GM21381 (cell line): ENCODE results near the gene TEFM.
"Not testable (repeated sequence)": the region's sequence is repeated elsewhere in the genome, so short reads cannot be mapped to it uniquely, and the experiment has no call there.

Source experiments
- ATAC-seq: cut with Tn5 transposase; IDR thresholded peaks from one replicate; pipeline ENCODE4 v1.9.1; 2021; ENCODE audit warnings: mild to moderate bottlenecking, moderate library complexity; ENCODE audit not compliant: unreplicated experiment

Gene TEFM

GRCh38 chr17:30906101-30906911 lies at the start of gene TEFM:
Gene TEFM, minus strand, starts transcription at chr17:30906238. Its CDS starts 40 bp downstream, at chr17:30906198.
- peak; percentile 94 for ATAC-seq

DNA sequence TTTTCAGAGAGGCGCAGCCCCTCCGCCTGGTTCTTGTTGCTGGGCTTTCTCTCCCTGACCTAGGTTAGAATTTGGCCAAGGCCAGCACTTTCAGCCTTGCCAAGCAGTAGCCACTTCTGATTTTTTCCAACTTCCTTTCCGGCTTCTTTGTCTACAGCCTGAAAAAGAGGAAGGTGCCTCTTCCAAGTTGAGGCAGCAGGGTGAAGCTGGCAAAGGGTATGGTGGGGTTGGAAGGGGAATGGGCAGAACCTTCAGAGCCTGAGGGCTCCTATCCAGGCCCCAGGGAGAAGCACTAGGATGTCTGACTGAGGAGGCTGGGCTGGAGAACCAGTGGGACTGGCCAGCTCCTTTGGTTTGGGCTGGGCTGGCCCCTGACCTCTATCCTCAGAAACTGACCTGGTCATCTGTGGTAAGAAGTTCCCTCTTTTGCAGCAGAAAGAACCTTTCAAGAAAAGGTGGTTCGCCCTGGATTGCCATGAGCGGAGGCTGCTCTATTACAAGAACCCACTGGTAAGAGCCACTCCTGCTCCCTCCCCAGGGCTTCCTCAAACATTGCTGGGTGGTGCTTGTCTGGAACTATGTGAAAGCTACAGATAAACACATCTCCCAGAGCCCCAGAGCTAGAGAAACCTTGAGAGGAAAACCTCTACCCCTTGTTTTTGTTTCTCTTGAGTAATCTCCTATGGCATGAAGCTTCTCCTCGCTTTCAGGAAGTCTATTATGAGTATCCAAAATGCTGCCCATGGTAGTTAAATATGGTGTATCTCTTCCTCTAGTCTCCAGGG lies 48.2 kb upstream of the TEFM start:
- no peak for ATAC-seq

- ATAC-seq, result no peak
Observed at GRCh38 chr17:30952638-30953393, 46.8 kb upstream of the TEFM start.

GRCh38 chr17:30950669-30951399 lies 44.8 kb upstream of the TEFM start:
- no peak for ATAC-seq

DNA sequence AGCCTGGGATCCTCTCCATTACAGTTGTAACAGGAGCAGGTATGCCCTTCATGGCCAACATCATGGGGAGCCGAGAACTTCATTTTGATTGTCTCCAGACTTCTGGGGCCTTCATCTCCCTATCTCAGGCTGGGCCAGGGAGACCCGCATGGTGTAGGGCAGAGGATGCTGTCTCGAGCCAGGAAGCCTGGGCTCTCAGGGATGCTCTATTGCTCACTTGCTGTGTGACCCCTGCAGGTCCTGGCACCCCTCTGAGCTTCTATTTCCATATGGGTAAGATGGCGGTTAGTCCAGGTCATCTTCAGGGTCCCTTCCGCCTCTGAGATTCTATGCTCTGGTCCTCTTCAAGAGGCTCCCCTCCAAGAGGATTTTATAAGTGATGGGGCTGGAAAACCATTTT lies 44.2 kb upstream of the TEFM start:
- no peak for ATAC-seq

GRCh38 chr17:30947796-30948195 lies 41.8 kb upstream of the TEFM start:
- no peak for ATAC-seq

- no peak for ATAC-seq
Observed at GRCh38 chr17:30942308-30943079, 36.5 kb upstream of the TEFM start.

GRCh38 chr17:30939051-30939689 lies 33.1 kb upstream of the TEFM start:
- no peak for ATAC-seq

- ATAC-seq, result no peak
Observed at GRCh38 chr17:30933966-30934365, 27.9 kb upstream of the TEFM start.

DNA sequence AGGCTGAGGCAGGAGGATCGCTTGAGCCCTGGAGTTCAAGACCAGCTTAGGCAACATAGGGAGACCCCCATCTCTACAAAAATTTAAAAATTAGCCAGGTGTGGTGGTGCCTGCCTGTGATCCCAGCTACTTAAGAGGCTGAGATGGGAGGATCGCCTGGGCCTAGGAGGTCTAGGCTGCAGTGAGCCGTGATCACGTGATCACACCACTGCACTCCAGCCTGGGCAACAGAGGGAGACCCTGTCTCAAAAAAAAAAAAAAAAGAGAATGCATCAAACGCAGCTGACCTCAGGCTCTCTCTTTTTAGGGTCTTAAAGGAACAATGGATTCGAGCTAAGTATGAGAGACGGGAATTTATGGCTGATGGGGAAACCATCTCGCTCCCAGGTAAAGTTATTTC lies 25.5 kb upstream of the TEFM start:
- not testable (repeated sequence) for ATAC-seq

DNA sequence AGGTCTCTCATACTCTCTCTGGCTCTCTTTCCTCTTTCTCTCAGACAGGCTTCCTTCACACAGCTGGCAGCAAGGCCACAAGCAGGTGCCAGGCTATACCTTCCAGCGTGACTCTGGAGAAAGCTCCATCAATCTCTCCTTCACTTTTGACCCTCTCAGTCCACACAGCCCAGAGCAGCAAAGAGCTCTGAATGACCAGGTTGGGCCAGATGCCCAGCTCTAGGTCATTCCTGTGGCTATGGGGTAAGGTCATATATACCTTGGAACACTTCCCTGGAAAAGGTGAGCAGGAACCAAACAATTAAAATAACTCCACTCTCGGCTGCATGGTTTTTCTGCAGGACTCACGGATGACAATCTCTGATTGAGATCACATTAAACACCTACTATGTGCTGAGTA lies 24.5 kb upstream of the TEFM start:
- no peak for ATAC-seq

DNA sequence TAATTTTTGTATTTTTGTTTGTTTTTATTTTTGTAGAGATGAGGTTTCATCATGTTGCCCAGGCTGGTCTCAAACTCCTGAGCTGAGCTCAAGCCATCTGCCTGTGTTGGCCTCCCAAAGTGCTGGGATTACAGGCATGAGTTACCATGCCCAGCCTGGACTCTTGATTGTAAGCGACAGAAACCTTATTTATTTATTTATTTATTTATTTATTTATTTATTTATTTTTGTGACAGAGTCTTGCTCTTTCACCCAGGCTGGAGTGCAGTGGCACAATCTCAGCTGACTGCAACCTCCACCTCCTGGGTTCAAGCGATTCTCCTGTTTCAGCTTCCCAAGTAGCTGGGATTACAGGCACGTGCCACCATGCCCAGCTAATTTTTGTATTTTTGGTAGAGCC lies 23.8 kb upstream of the TEFM start:
- ATAC-seq, result not testable (repeated sequence)

DNA sequence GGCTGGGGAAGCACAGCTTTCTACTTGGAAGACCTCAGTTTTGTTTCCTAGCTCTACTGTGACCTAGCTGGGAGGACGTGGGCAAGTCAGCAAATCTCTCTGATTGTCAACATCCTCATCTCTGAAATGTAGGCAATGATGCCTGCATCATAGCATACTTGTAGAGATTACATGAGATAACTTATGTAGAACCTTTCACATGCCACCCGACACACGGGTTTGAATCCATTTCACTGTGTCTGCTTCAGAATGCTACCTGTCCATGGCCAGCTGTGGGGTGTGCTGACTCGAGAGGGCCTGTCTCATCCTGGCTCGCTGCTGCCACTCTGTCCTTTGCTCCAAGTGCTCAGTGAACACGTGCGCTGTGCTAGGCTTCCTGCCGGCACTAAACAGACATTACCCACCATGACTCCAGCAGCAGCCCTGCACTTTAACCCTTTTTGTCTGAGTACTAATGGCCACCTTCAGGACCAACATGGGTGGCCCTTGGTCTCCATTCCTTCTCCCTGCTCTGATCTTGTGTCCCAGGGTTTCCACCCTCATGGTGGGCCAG lies 23.1 kb upstream of the TEFM start:
- ATAC-seq, result no peak

DNA sequence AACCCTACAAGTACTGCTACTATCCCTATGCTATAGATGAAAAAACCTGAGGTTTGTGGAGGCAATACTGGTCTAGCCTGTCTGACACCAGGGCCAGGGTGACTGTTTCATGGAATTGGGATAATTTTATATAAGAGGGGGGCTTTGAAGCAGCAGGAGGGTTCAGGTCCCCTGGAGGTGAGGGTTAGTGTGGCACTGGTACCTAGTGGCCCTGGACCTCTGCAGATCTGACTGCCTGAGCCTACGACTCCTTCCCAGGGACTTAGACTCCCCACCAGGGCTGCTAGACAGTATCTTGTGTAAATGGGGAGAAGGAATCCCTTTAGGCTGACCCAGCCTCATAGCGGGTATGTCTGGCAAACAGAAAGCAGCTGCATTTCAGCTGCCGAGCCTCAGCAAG lies 22.5 kb upstream of the TEFM start:
- ATAC-seq, result no peak

DNA sequence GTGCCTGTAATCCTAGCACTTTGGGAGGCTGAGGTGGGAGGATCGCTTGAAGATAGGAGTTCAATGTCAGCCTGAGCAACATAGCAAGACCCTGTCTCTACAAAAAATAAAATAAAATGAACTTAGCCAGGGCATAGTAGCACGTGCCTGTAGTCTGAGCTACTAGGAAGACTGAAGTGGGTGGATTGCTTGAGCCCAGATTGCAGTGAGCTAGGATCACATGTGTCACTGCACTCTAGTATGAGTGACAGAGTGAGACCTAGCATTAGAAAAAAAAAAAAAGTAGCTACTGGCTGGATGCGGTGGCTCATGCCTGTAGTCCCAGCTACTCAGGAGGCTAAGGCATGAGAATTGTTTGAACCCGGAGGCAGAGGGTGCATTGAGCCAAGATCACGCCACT lies 21.7 kb upstream of the TEFM start:
- ATAC-seq, result no peak

DNA sequence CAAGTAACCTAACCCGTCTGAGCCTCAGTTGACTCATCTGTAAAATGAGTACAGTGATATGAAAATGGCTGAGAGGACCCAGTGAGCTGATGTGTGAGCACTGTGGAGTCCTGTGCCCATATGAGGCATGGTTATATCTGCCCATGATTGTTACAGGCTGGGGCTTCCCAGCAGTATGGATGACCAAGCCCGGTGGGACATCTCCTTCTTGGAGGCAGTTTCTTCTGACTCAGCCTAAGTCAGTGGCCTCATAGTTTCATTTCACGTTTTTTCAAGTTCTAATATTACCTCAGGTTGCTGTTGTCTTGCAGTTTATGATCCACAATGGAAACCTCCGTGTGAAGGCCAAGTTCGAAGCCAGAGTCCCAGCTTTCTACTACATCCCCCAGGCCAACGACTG lies 20.5 kb upstream of the TEFM start:
- ATAC-seq, result no peak

- no peak for ATAC-seq
Observed at GRCh38 chr17:30924341-30924740, 18.3 kb upstream of the TEFM start.

- ATAC-seq, result no peak
Observed at GRCh38 chr17:30922235-30923030, 16.4 kb upstream of the TEFM start.
